Nephron progenitor cell (in vitro differentiated cells): ENCODE measurements around the gene CADM1.

Source experiments
- DNase-seq: peaks from one replicate; pipeline ENCODE4 v3.0.0; 2021
- H3K27ac Mint-ChIP-seq: 2 replicates; pipeline ENCODE4 v1.8.0; 2021; ENCODE audit warnings: mild to moderate bottlenecking, moderate library complexity, mixed read lengths
- H3K27me3 Mint-ChIP-seq: 2 replicates; pipeline ENCODE4 v1.8.0; 2021; ENCODE audit warnings: mild to moderate bottlenecking, low read depth, mixed read lengths; ENCODE audit not compliant: poor library complexity
- H3K36me3 Mint-ChIP-seq: 2 replicates; pipeline ENCODE4 v1.8.0; 2021; ENCODE audit warnings: low read depth, mixed read lengths
- H3K4me1 Mint-ChIP-seq: 2 replicates; pipeline ENCODE4 v1.8.0; 2021; ENCODE audit warnings: mixed read lengths
- H3K4me3 Mint-ChIP-seq: 2 replicates; pipeline ENCODE4 v1.8.0; 2021; ENCODE audit warnings: mild to moderate bottlenecking, moderate library complexity, mixed read lengths
- H3K9me3 Mint-ChIP-seq: 2 replicates; pipeline ENCODE4 v1.8.0; 2021; ENCODE audit warnings: mild to moderate bottlenecking, moderate library complexity, mixed read lengths
- CTCF ChIP-seq: fragments of 200-600 bp; sonication (generic); IDR thresholded peaks from 2 replicates; pipeline ENCODE4 v1.5.0; 2021; ENCODE audit warnings: antibody characterized with exemption

CADM1 gene

GRCh38 chr11:115437902-115438575 is 66.2 kb downstream of the CADM1 start:
- Mint-ChIP-seq H3K27ac (no peak overlapping the region), H3K27me3 (no peaks in the 10 kb centered on the region), H3K36me3 (peaks cover 43% of the 10 kb centered on the region), H3K4me1 (peaks cover 42% of the 10 kb centered on the region), H3K9me3 (no peaks in the 10 kb centered on the region), H3K4me3 (no peak overlapping the region)
- no peak for DNase-seq
- TF ChIP-seq CTCF: no peak

GRCh38 chr11:115430345-115430744 is 73.9 kb downstream of the CADM1 start:
- H3K27ac Mint-ChIP-seq: peak overlapping the region; percentile 48
- peaks cover 67% of the 10 kb centered on the region for H3K4me1 Mint-ChIP-seq
- no peaks in the 10 kb centered on the region for H3K9me3 Mint-ChIP-seq
- no peak for TF ChIP-seq CTCF
- no peaks in the 10 kb centered on the region for H3K27me3 Mint-ChIP-seq
- H3K4me3 Mint-ChIP-seq: no peak overlapping the region
- peaks cover 48% of the 10 kb centered on the region for H3K36me3 Mint-ChIP-seq
- no peak for DNase-seq

- no peak for TF ChIP-seq CTCF
- Mint-ChIP-seq H3K27me3 (no peaks in the 10 kb centered on the region), H3K4me3 (no peak overlapping the region), H3K9me3 (no peaks in the 10 kb centered on the region), H3K36me3 (peaks cover 37% of the 10 kb centered on the region), H3K27ac (no peak overlapping the region), H3K4me1 (peaks cover 72% of the 10 kb centered on the region)
- DNase-seq: no peak
These were observed 75.9 kb downstream of the CADM1 start for GRCh38 chr11:115428306-115428705.

- Mint-ChIP-seq H3K4me3 (no peak overlapping the region), H3K36me3 (peaks cover 29% of the 10 kb centered on the region), H3K4me1 (peaks cover 73% of the 10 kb centered on the region), H3K9me3 (no peaks in the 10 kb centered on the region), H3K27ac (no peak overlapping the region), H3K27me3 (no peaks in the 10 kb centered on the region)
- no peak for TF ChIP-seq CTCF
- no peak for DNase-seq
These were observed 78.4 kb downstream of the CADM1 start for GRCh38 chr11:115425816-115426215.

- no peaks in the 10 kb centered on the region for H3K9me3 Mint-ChIP-seq
- peaks cover 73% of the 10 kb centered on the region for H3K4me1 Mint-ChIP-seq
- DNase-seq: no peak
- H3K27me3 Mint-ChIP-seq: no peaks in the 10 kb centered on the region
- H3K27ac Mint-ChIP-seq: no peak overlapping the region
- no peak for TF ChIP-seq CTCF
- no peak overlapping the region for H3K4me3 Mint-ChIP-seq
- H3K36me3 Mint-ChIP-seq: peaks cover 35% of the 10 kb centered on the region
These were observed 79.0 kb downstream of the CADM1 start for GRCh38 chr11:115425250-115425649.
